HL-60 (cell line): Measurements from ENCODE around the gene CACNA1S.

Experiments
- CTCF ChIP-seq: IDR thresholded peaks from one replicate; pipeline ENCODE4 v1.5.1; 2011; ENCODE audit warnings: low read length, control low read depth, inconsistent platforms; ENCODE audit not compliant: insufficient read depth
- POLR2AphosphoS5 ChIP-seq: IDR thresholded peaks from 2 replicates; pipeline ENCODE4 v1.6.1; 2012; ENCODE audit warnings: low read depth
- REST ChIP-seq: IDR thresholded peaks from 2 replicates; pipeline ENCODE4 v1.6.1; 2012; ENCODE audit warnings: low read depth; ENCODE audit not compliant: insufficient replicate concordance

GRCh38 chr1:201006450-201006849 lies 105.8 kb downstream of the CACNA1S start:
- TF ChIP-seq CTCF, result no peak
- no peak for TF ChIP-seq REST
- TF ChIP-seq POLR2AphosphoS5, result no peak
